IMR-90 (cell line): Measurements from ENCODE around the gene DIP2B. TPM values are rescaled to one million over a fixed set of nuclear protein-coding genes. Genes with fewer than 3 reads are reported as not detected.

Experiments
- ATAC-seq: fragments of 200-7000 bp; cut with Tn5 transposase; 2 replicates; pipeline ENCODE4 v1.9.1; 2020; ENCODE audit warnings: low read depth, mild to moderate bottlenecking, moderate library complexity
- BruUV-seq: library from RNA; stranded (reverse); fragments of 400-500 nt; replicated peaks from 2 replicates; lab custom pipeline; 2021; lab: Mats Ljungman, UMichigan
- CTCF ChIA-PET: fragments of 300-600 bp; formaldehyde crosslinking; extraction: SDS; loops from one replicate; lab custom pipeline; 2021; ENCODE audit warnings: antibody characterized with exemption; lab: Yijun Ruan, JAX
- POLR2A ChIA-PET: fragments of 300-600 bp; sonication (Branson Sonifier 250); formaldehyde crosslinking; loops from one replicate; lab custom pipeline; 2022; ENCODE audit warnings: antibody characterized with exemption; ENCODE audit not compliant: unreplicated experiment; lab: Charles Lee
- DNase-seq: peaks from one replicate; pipeline ENCODE4 v3.0.0; 2013
- H2AFZ ChIP-seq: replicated peaks from 2 replicates; pipeline ENCODE3; 2013; ENCODE audit warnings: low read length, mild to moderate bottlenecking; ENCODE audit not compliant: poor library complexity
- H2AK5ac ChIP-seq: 2 replicates; pipeline ENCODE4 v1.6.1; 2013; ENCODE audit warnings: low read depth, low read length, inconsistent platforms
- H2AK9ac ChIP-seq: replicated peaks from 2 replicates; pipeline ENCODE3; 2013; ENCODE audit warnings: mild to moderate bottlenecking, low read depth, low read length, moderate library complexity; ENCODE audit not compliant: poor library complexity
- H2BK120ac ChIP-seq: 2 replicates; pipeline ENCODE4 v1.6.1; 2013; ENCODE audit warnings: low read depth, low read length, inconsistent platforms
- H2BK15ac ChIP-seq: 3 replicates; pipeline ENCODE4 v1.6.1; 2013; ENCODE audit warnings: low read depth, low read length, inconsistent platforms
- H2BK20ac ChIP-seq: 2 replicates; pipeline ENCODE4 v1.6.1; 2013; ENCODE audit warnings: low read depth, mild to moderate bottlenecking, inconsistent platforms, low read length, moderate library complexity
- H2BK5ac ChIP-seq: 2 replicates; pipeline ENCODE4 v1.6.1; 2013; ENCODE audit warnings: mild to moderate bottlenecking, low read depth, low read length, inconsistent platforms; ENCODE audit not compliant: poor library complexity, severe bottlenecking
- H3K14ac ChIP-seq: replicated peaks from 2 replicates; pipeline ENCODE4 v1.6.1; 2013; ENCODE audit warnings: low read depth, low read length, inconsistent platforms
- H3K18ac ChIP-seq: 2 replicates; pipeline ENCODE4 v1.6.1; 2013; ENCODE audit warnings: low read depth, low read length, control low read depth
- H3K23ac ChIP-seq: 2 replicates; pipeline ENCODE4 v1.6.1; 2013; ENCODE audit warnings: low read depth, low read length, inconsistent platforms
- H3K27ac ChIP-seq: 2 replicates; pipeline ENCODE4 v1.5.1; 2013; ENCODE audit warnings: mild to moderate bottlenecking, control low read depth, low read length; ENCODE audit not compliant: insufficient read depth
- H3K27me3 ChIP-seq: 2 replicates; pipeline ENCODE4 v1.6.1; 2013; ENCODE audit warnings: low read length; ENCODE audit not compliant: control insufficient read depth, insufficient read depth
- H3K36me3 ChIP-seq: 2 replicates; pipeline ENCODE4 v1.6.1; 2013; ENCODE audit warnings: low read length, mixed read lengths; ENCODE audit not compliant: control insufficient read depth, insufficient read depth
- H3K4ac ChIP-seq: 2 replicates; pipeline ENCODE4 v1.6.1; 2013; ENCODE audit warnings: low read depth, low read length, inconsistent platforms
- H3K4me1 ChIP-seq: 2 replicates; pipeline ENCODE4 v1.6.1; 2013; ENCODE audit warnings: low read length, mixed read lengths; ENCODE audit not compliant: control insufficient read depth, insufficient read depth
- H3K4me2 ChIP-seq: 2 replicates; pipeline ENCODE4 v1.6.1; 2013; ENCODE audit warnings: low read depth, mild to moderate bottlenecking, control low read depth, low read length, moderate library complexity
- H3K4me3 ChIP-seq: 2 replicates; pipeline ENCODE4 v1.5.1; 2013; ENCODE audit warnings: low read depth, mild to moderate bottlenecking, control low read depth, low read length, moderate library complexity; ENCODE audit not compliant: insufficient read depth
- H3K56ac ChIP-seq: 2 replicates; pipeline ENCODE4 v1.6.1; 2013; ENCODE audit warnings: low read length, inconsistent platforms; ENCODE audit not compliant: insufficient read depth; ENCODE audit errors: extremely low read depth
- H3K79me1 ChIP-seq, 2 experiments: 2 replicates each; pipeline ENCODE4 v1.6.1; 2013; ENCODE audit warnings: low read length in 2 of 2, inconsistent platforms in 1 of 2, low read depth in 1 of 2
- H3K9ac ChIP-seq: 2 replicates; pipeline ENCODE4 v1.6.1; 2013; ENCODE audit warnings: low read depth, low read length, control low read depth
- H3K9me1 ChIP-seq: 2 replicates; pipeline ENCODE4 v1.6.1; 2013; ENCODE audit warnings: low read length, inconsistent platforms; ENCODE audit not compliant: insufficient read depth
- H3K9me3 ChIP-seq: 2 replicates; pipeline ENCODE4 v1.6.1; 2013; ENCODE audit warnings: low read length; ENCODE audit not compliant: control insufficient read depth, insufficient read depth
- H4K20me1 ChIP-seq: 2 replicates; pipeline ENCODE4 v1.6.1; 2013; ENCODE audit warnings: low read length, inconsistent platforms; ENCODE audit not compliant: insufficient read depth
- H4K5ac ChIP-seq: 2 replicates; pipeline ENCODE4 v1.6.1; 2013; ENCODE audit warnings: mild to moderate bottlenecking, low read depth, low read length, control low read depth
- H4K8ac ChIP-seq, 2 experiments: 2 replicates each; pipeline ENCODE4 v1.6.1; 2013; ENCODE audit warnings: low read depth in 2 of 2, low read length in 2 of 2, control low read depth in 1 of 2, inconsistent platforms in 1 of 2
- H4K91ac ChIP-seq: 2 replicates; pipeline ENCODE4 v1.6.1; 2013; ENCODE audit warnings: low read depth, low read length, inconsistent platforms; ENCODE audit not compliant: insufficient read depth
- BHLHE40 ChIP-seq: fragments of 150-350 bp; IDR thresholded peaks from 2 replicates; pipeline ENCODE4 v1.6.1; 2016; ENCODE audit warnings: mild to moderate bottlenecking, low read depth, low read length
- CEBPB ChIP-seq: IDR thresholded peaks from 2 replicates; pipeline ENCODE4 v1.6.1; 2012; ENCODE audit warnings: low read depth, low read length, improper control_type of control experiment
- CHD1 ChIP-seq: IDR thresholded peaks from 2 replicates; pipeline ENCODE4 v1.6.1; 2012; ENCODE audit warnings: low read depth, low read length, improper control_type of control experiment
- CTCF ChIP-seq: conservative IDR thresholded peaks from 2 replicates; pipeline ENCODE4 v1.5.1; 2012; ENCODE audit warnings: mild to moderate bottlenecking, low read depth, low read length, improper control_type of control experiment
- ELK1 ChIP-seq: fragments of 150-350 bp; IDR thresholded peaks from 2 replicates; pipeline ENCODE4 v1.6.1; 2016; ENCODE audit warnings: low read depth, mild to moderate bottlenecking, low read length, moderate library complexity, borderline replicate concordance
- FOS ChIP-seq: fragments of 150-350 bp; IDR thresholded peaks from 2 replicates; pipeline ENCODE4 v1.6.1; 2016; ENCODE audit warnings: low read depth, low read length
- MAFK ChIP-seq: IDR thresholded peaks from 2 replicates; pipeline ENCODE4 v1.6.1; 2012; ENCODE audit warnings: low read depth, low read length, improper control_type of control experiment
- MAZ ChIP-seq: IDR thresholded peaks from 2 replicates; pipeline ENCODE4 v1.6.1; 2012; ENCODE audit warnings: low read depth, mild to moderate bottlenecking, low read length, improper control_type of control experiment, moderate library complexity, borderline replicate concordance
- MXI1 ChIP-seq: IDR thresholded peaks from 2 replicates; pipeline ENCODE4 v1.6.1; 2012; ENCODE audit warnings: low read depth, mild to moderate bottlenecking, low read length, moderate library complexity, borderline replicate concordance
- NFE2L2 ChIP-seq: fragments of 150-350 bp; IDR thresholded peaks from 2 replicates; pipeline ENCODE4 v1.6.1; 2016; ENCODE audit warnings: low read depth, mild to moderate bottlenecking, low read length
- POLR2A ChIP-seq: IDR thresholded peaks from 2 replicates; pipeline ENCODE4 v1.6.1; 2012; ENCODE audit warnings: mild to moderate bottlenecking, low read depth, low read length
- RCOR1 ChIP-seq: IDR thresholded peaks from 2 replicates; pipeline ENCODE4 v1.6.1; 2012; ENCODE audit warnings: mild to moderate bottlenecking, low read length, improper control_type of control experiment; ENCODE audit not compliant: insufficient replicate concordance
- RFX5 ChIP-seq: IDR thresholded peaks from 2 replicates; pipeline ENCODE4 v1.8.0; 2012; ENCODE audit warnings: low read depth, mild to moderate bottlenecking, low read length, moderate library complexity
- SMC3 ChIP-seq: fragments of 150-350 bp; IDR thresholded peaks from 2 replicates; pipeline ENCODE4 v1.6.1; 2016; ENCODE audit warnings: low read depth, mild to moderate bottlenecking, antibody characterized with exemption, low read length, moderate library complexity
- USF2 ChIP-seq: fragments of 150-350 bp; IDR thresholded peaks from 2 replicates; pipeline ENCODE4 v1.6.1; 2017; ENCODE audit warnings: mild to moderate bottlenecking, antibody characterized with exemption, low read length, low read depth
- WGBS, 2 experiments: methylation state at CpG; one replicate each; pipeline versions ENCODE4 v1.1.5 to v1.1.7; 2013; ENCODE audit warnings: missing lambda C conversion rate in 2 of 2; ENCODE audit not compliant: insufficient read length in 1 of 2; ENCODE audit errors: extremely low coverage in 2 of 2; 5-methylcytosine and 5-hydroxymethylcytosine counted together
- dilution Hi-C: fragments of 300-500 bp; cut with HindIII; formaldehyde crosslinking; loops from one replicate; pipeline ENCODE4 v1.14.3; 2018; ENCODE audit warnings: low sequenced_read_pairs; ENCODE audit not compliant: unreplicated experiment
- in situ Hi-C: fragments of 300-500 bp; cut with MboI; formaldehyde crosslinking; loops from 3 replicates; pipeline ENCODE4 v1.14.3; 2019; ENCODE audit warnings: low sequenced_read_pairs, inconsistent platforms, mixed read lengths
- intact Hi-C: fragments of 100-400 bp; cut with micrococcal nuclease; formaldehyde crosslinking; loops from 2 replicates; pipeline ENCODE4 v1.10.0; 2022
- polyA plus RNA-seq, 3 experiments: library from polyadenylated mRNA; depleted of rRNA; stranded (reverse); fragments of >200 nt; gene quantifications; 2 replicates each; pipeline ENCODE4 v1.2.3, GENCODE V29; 2012; ENCODE audit warnings: low replicate concordance in 1 of 3
- total RNA-seq: library from RNA; depleted of rRNA; stranded (reverse); fragments of >200 nt; gene quantifications from 2 replicates; pipeline ENCODE4 v1.2.3, GENCODE V29; 2012

The DIP2B gene
- total and polyA plus RNA-seq, 2 of the 4 experiments (the other 2 are of a cell fraction) = 7.7 to 12.9 TPM

GRCh38 chr12:50661300-50662115, 156.7 kb downstream of the DIP2B start:
- Histone ChIP-seq H3K36me3 (no peaks in the 10 kb centered on the region), H3K4me2 (no peak overlapping the region), H3K9me1 (no peaks in the 10 kb centered on the region; the same call in none of the 2 replicates), H4K5ac (no peak overlapping the region), H3K23ac (no peak overlapping the region), H2BK20ac (no peak overlapping the region), H3K27me3 (no peaks in the 10 kb centered on the region), H2BK120ac (no peak overlapping the region), H3K27ac (no peak overlapping the region), H3K4me3 (no peak overlapping the region), H4K20me1 (0 out of 2 replicates have a peak, but pooled peaks cover 4% of the 10 kb centered on the region), H3K9ac (no peak overlapping the region), H3K14ac (no peak overlapping the region), H3K56ac (no peak overlapping the region), H2AK9ac (no peak overlapping the region), H2BK5ac (no peak overlapping the region), H4K91ac (no peak overlapping the region), H3K18ac (no peak overlapping the region), H2BK15ac (no peak overlapping the region), H3K4ac (no peak overlapping the region), H3K9me3 (no peaks in the 10 kb centered on the region), H2AK5ac (no peak overlapping the region), H3K79me1 (peaks cover 2 to 18% of the 10 kb centered on the region in 2 experiments; a peak in 2 of 4 replicates), H3K4me1 (no peaks in the 10 kb centered on the region), H2AFZ (no peak overlapping the region), H4K8ac (no peak overlapping the region)
- no TSS peak for BruUV-seq
- intact Hi-C loops = no loop called here
- ChIA-PET POLR2A (no interaction called here), CTCF (no interaction called here)
- 80% methylated on average over 2 of the region's 7 CpGs; no CpG with 5 or more reads in 1 of the 2 experiments for WGBS, 2 experiments
- in situ Hi-C loops = no loop called here
- dilution Hi-C loops = no loop called here
- DNase-seq (no peak), ATAC-seq (no peak)
- TF ChIP-seq MXI1 = no peak
- TF ChIP-seq ELK1 = no peak
- TF ChIP-seq CEBPB = no peak
- no peak for TF ChIP-seq FOS
- TF ChIP-seq MAFK = no peak
- no peak for TF ChIP-seq SMC3
- TF ChIP-seq POLR2A = no peak
- no peak for TF ChIP-seq CTCF
- TF ChIP-seq USF2 = no peak
- no peak for TF ChIP-seq CHD1
- TF ChIP-seq RFX5 = no peak
- no peak for TF ChIP-seq RCOR1
- TF ChIP-seq NFE2L2 = no peak
- no peak for TF ChIP-seq MAZ
- TF ChIP-seq BHLHE40 = no peak
